ENCODE data around the gene PTMS.
A peak's percentile ranks its signal among the peaks of the same experiment; 100 is the strongest.

Gene PTMS

DNA sequence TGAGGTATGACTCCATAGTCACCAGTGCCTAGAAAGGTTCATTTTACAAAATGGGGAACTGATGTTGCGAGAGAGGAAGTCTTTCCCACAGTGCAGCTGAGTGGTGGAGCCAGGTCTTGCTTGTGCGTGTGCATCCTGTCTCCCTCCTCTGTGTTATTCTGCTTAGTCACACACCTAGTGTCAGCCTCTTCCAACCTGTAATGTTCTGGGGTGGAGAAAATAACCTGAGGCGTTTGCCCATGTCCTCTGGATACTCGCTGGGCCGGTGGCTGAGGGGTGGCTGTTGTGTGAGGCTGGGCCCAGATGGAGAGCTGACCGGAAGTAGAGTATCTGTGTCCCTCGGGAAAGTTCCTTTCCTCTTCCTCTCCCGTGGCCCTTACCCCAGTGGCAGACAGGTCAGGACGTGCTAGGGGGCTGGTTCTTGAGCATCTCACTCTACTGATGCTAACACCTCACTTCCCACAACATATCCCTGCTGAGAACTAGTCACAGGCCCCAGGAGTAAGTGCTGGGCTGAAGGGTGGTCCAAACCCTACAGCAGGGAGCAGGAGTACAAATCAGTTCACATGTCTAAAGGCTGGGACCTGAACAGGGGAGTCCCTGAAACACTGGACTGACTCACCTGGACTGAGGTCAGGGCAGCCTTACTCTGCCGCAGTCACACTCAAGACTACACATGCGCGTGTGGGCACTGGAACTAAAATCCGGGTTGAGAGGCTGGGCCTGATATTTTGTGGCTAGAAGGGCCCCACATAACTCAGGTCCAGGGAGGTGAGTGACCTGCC, 20.2 kb upstream of the PTMS start:
- Mint-ChIP-seq H3K9me3 (peaks cover 4% of the 10 kb centered on the region), H3K36me3 (peaks cover 64% of the 10 kb centered on the region), H3K4me3 (no peak overlapping the region), H3K4me1 (peaks cover 46% of the 10 kb centered on the region), H3K27ac (peak overlapping the region; percentile 82)
- peak; percentile 33 for ATAC-seq
- peak in 1 of 2 donors; percentile 48 for DNase-seq (ENCODE audit: low spot score in 2 of 2)

DNA sequence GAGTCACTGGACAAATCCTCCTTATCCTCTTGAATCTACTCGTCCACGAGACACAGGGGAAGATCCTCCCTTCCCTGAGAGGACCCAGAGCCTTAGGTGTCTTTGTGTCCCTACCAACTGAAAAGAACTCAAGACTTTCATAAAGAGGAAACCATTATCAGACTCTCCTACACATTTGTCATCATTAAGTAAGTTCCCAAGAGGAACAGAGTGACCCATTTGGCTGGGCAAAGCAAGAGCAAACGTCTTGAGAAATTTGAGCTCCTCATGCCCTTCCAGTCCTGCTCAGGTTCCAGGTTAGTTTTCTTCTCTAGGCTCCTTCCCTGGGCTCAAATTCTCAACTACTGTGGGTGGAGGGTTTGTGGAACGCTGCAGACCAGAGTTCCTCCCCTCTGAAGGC, 18.9 kb upstream of the PTMS start:
- Mint-ChIP-seq H3K36me3 (peaks cover 77% of the 10 kb centered on the region), H3K27ac (peak overlapping the region; percentile 70), H3K9me3 (peaks cover 4% of the 10 kb centered on the region), H3K4me1 (peaks cover 55% of the 10 kb centered on the region), H3K4me3 (no peak overlapping the region)
- no peak for ATAC-seq
- no peak for DNase-seq (ENCODE audit: low spot score in 2 of 2)

DNA sequence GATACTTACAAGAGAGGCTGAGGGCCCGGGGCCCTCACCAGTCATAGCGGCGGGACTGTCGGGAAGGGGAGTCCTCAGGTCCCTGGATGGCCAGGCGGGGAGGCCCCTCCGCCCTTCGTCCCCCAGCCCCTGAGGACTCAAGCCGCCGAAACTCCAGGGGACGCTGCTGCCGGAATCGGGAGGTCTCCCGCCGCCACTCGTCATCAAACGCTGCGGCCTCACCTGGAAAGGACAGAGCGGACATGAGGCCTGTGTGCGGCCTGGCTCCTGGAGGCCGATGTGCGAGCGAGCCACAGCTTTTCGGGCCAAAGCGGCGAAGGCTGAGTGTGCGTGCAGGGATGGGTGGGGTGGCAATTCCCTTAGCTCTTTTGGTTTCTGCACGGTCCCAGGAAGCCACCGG, 17.4 kb upstream of the PTMS start:
- H3K4me3 Mint-ChIP-seq: no peak overlapping the region
- H3K4me1 Mint-ChIP-seq: peaks cover 50% of the 10 kb centered on the region
- no peak for ATAC-seq
- H3K36me3 Mint-ChIP-seq: peaks cover 92% of the 10 kb centered on the region
- H3K27ac Mint-ChIP-seq: peak overlapping the region; percentile 56
- DNase-seq (ENCODE audit: low spot score in 2 of 2): no peak
- no peaks in the 10 kb centered on the region for H3K9me3 Mint-ChIP-seq

DNA sequence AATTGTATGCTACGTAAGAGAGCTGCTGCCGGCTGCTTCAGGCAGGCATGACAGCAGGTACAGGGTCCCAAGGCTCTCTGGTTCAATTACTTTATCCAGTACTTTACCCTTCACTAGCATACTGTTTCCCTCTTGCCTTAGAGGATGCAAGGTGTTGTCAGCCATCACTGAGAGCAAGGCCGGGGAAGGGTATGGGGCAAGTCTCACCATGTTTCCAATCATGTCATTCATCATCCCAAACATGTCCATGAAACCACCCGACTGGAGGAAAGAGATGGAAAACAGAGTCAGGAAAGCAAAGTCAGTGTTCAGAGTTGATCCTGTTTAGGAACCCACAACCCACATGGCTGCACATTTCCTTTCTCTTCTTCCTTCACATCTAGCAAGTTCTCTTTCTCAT, 15.7 kb upstream of the PTMS start:
- no peak overlapping the region for H3K4me3 Mint-ChIP-seq
- H3K36me3 Mint-ChIP-seq: peaks cover 85% of the 10 kb centered on the region
- DNase-seq (ENCODE audit: low spot score in 2 of 2): no peak
- peak overlapping the region; percentile 97 for H3K27ac Mint-ChIP-seq
- H3K4me1 Mint-ChIP-seq: peaks cover 46% of the 10 kb centered on the region
- H3K9me3 Mint-ChIP-seq: no peaks in the 10 kb centered on the region
- no peak for ATAC-seq

DNA sequence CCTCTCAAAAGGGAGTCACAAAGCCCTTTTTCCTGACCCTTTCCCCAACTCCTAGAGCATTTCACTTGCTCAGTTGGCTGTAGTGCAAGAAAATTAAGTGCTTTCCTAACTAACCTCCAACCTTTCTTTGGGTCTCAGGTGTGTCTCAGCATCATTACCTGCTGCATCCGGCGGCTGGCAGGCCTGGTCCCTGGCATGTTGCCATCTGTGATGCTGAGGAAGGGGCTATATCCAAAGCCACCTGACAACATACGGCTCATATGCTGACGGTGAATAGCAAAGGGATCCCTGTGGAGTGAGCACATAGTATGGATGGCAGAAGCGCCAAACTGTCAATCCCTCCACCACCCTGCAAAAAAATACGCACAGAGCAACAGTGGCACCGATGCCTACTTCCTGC, 14.4 kb upstream of the PTMS start:
- ATAC-seq (no peak), DNase-seq (ENCODE audit: low spot score in 2 of 2) (no peak)
- peaks cover 41% of the 10 kb centered on the region for H3K4me1 Mint-ChIP-seq
- peak overlapping the region; percentile 90 for H3K4me3 Mint-ChIP-seq
- H3K27ac Mint-ChIP-seq: peak overlapping the region; percentile 97
- H3K9me3 Mint-ChIP-seq: no peaks in the 10 kb centered on the region
- peaks cover 72% of the 10 kb centered on the region for H3K36me3 Mint-ChIP-seq

DNA sequence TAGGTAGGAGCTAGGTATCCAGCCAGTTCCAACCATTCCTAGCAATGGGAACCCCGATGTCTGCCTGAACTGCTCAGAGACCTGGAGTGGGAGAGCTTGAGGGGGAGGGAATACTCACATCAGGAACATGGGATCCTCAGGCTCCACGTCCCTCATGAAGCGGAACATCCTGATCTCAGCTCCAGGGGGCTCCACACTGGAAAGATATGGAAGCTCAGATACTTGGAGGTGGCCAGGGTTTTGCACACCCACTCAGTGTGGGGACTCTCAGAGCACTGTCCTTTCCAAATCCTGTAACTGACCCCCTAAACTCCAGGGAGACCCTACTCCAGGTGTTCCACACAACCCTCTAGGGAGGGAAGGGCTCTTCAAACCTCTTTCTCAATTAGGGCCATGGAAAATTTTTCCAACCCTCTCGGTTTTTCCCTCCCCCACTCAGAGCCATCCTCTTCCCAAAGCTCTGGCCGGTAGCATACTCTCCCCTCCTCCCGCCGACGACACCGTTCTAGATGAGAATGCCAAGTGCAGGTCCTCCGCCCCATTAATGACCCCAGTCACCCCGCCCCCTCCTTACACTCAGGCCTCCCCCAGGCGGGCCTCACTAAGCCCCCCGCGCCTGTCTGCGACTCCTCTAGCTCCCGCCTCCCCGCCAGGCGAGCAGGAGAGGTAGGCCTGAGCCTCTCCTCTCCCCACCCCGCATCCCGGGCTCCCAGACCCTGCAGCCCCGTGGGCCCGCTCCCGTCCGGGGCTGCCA, 13.8 kb upstream of the PTMS start:
- Mint-ChIP-seq H3K9me3 (no peaks in the 10 kb centered on the region), H3K4me3 (peak overlapping the region; percentile 90), H3K4me1 (peaks cover 40% of the 10 kb centered on the region), H3K36me3 (peaks cover 66% of the 10 kb centered on the region), H3K27ac (peak overlapping the region; percentile 97)
- DNase-seq (ENCODE audit: low spot score in 2 of 2) (no peak), ATAC-seq (peak; percentile 1)

DNA sequence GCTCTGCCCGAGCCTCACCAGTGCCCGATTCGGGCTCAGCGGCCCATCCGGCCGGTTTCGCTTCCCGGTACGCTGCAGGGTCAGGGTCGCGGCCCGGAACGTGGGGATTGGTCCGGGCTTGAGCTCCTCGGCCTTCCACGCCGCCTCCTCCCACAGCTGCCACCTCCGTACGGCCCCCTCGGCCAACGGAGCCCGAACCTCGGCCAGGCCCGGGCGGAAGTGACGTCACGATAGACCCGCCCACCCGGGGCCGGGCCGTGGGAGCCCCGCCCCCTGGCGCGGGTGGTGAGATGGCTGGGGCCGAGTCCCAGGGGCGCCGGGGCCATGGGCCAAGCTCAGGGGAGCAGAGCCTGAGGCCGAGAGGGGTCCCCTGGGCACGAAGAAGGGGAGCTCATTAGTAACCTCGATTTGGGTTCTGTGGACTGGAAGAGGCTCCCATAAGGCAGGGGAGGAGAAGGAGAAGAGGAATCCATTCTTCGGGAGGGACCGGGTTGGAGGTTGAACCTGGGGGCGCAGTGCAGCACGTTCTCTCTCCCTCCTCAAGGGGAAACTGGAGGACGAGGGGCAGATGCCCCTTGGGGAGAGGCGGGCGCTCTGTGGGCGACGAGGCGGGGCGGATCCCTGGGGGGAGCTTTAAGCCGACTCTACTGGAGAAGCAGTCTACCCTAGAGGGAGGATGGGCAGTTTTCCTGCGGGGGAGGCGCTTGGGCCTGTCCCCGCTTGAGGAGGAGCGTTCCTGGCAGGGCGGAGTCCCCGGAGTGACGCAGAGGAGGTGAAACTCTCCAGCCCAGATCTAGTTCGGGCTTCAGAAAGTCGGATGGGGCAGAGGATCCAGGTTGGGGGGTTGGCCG, 13.0 kb upstream of the PTMS start, which contains the start of gene MLF2:
Gene MLF2 (minus strand): TSS at position 221 of the 851 bp plus-strand sequence. CDS start 807 bp downstream, outside the sequence.
- peaks cover 32% of the 10 kb centered on the region for H3K4me1 Mint-ChIP-seq
- peak within 1 kb of the TSS; percentile 90 for H3K4me3 Mint-ChIP-seq
- ATAC-seq (peak; percentile 98), DNase-seq (ENCODE audit: low spot score in 2 of 2) (peak; percentile 99)
- H3K27ac Mint-ChIP-seq: peak within 1 kb of the TSS; percentile 97
- no peaks in the 10 kb centered on the region for H3K9me3 Mint-ChIP-seq
- H3K36me3 Mint-ChIP-seq: peaks cover 58% of the 10 kb centered on the region

DNA sequence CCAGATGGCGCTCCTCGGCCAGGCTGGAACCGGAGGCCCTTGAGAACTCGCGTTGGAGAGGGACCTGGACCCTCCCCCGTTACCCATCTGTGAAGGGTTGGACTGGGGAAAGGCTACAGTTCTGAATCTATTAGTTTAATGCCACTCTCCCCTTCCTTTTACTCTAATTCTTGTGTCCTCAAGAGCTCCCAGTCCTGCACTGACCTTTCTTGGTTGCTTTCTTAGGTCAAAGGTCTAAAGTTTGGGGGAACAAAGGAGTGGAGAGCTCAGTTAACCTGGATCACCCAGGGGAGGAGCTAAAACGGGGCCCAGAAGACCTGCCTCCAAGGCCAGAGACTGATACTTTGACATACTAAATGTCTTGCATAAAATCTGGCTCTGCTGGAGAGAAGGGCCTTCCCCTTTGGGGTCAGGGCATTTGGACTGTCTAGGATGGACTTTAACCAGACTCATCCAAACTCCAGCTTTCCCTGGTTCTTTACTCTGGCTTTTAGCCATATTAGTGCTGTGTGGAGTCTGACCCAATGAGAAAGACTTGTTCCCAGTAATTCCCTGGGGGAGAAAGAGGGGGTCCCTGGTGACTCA, 12.3 kb upstream of the PTMS start:
- Mint-ChIP-seq H3K4me1 (peaks cover 38% of the 10 kb centered on the region), H3K36me3 (peaks cover 51% of the 10 kb centered on the region), H3K4me3 (peak overlapping the region; percentile 90), H3K27ac (peak overlapping the region; percentile 97), H3K9me3 (no peaks in the 10 kb centered on the region)
- ATAC-seq: no peak
- no peak for DNase-seq (ENCODE audit: low spot score in 2 of 2)

DNA sequence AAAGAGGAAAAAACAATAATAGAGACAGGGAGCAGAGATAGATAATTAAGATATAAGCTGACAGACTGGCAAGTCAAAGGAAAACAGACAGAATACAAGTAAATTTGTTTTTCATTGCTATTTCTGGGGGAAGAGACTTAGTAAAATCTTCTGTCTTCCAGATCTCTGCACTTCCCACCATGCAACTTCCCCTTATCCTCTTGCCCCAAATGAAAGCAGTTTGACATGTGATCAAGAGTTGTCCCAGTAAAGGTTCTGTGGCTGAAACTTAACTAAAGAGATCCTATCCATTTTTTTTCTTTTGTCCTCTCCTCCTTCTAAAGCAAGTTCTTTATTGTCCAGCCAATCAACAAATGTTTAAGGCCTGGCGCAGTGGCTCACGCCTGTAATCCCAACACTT, 11.8 kb upstream of the PTMS start:
- ATAC-seq (no peak), DNase-seq (ENCODE audit: low spot score in 2 of 2) (no peak)
- H3K36me3 Mint-ChIP-seq: peaks cover 46% of the 10 kb centered on the region
- peak overlapping the region; percentile 97 for H3K27ac Mint-ChIP-seq
- H3K4me3 Mint-ChIP-seq: no peak overlapping the region
- no peaks in the 10 kb centered on the region for H3K9me3 Mint-ChIP-seq
- peaks cover 39% of the 10 kb centered on the region for H3K4me1 Mint-ChIP-seq

DNA sequence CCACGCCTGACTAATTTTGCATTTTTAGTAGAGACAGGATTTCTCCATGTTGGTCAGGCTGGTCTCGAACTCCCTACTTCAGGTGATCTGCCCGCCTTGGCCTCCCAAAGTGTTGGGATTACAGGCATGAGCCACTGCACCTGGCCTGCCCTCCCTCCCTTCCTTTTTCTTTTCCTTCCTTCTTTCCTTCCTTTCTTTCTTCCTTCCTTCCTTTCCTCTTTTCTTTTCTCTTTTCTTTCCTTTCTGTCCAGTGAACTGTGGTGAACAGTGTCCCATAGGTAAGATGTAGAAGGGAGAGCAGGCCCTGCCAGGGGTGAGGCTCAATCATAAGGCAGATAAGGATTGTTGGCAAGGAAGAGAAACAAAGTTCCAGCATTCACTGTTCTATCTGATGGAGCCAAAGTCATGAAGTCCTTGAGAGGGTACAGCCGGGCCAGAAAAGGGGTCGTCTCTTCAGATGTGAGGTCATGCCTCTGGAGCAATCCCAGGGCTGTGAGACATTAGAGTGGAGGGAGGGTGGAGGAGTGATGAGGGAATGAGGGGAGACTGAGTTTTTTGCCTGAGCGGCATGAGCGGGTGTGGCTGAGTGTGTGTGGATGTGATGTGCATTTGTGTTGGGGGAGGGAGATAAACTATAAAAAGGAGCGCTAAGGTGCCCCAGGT, 9.0 kb upstream of the PTMS start:
- peaks cover 24% of the 10 kb centered on the region for H3K4me1 Mint-ChIP-seq
- no peaks in the 10 kb centered on the region for H3K9me3 Mint-ChIP-seq
- peak overlapping the region; percentile 2 for H3K27ac Mint-ChIP-seq
- H3K4me3 Mint-ChIP-seq: no peak overlapping the region
- peaks cover 18% of the 10 kb centered on the region for H3K36me3 Mint-ChIP-seq
- no peak for ATAC-seq
- peak in 1 of 2 donors; percentile 45 for DNase-seq (ENCODE audit: low spot score in 2 of 2)

DNA sequence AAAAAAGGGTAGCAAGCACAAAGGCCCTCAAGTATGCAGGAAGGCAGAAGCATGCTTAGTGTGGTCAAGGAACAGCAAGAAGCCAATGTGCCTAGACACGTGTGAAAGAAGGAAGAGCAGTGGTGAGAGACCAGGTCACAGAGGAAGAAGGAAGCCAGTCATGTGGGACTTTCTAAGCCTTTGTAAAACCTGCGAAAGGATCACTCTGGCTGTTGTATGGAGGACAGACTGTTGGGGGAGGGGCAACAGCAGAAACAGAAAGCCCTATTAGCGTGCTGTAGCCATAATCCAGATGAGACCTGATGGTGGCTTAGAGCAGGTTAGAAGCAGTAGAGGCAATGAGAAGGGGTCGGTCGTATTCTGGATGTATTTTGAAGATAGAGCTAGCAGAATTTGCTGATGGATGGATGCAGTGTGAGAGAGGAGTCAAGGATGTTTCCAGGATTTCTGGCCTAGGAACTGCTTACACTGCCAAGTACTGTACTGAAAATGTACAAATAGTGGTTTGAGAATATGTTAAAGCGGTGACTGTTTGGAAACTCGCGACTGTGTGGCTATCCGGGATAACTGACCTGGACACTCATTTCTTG, 7.6 kb upstream of the PTMS start:
- Mint-ChIP-seq H3K4me1 (peaks cover 15% of the 10 kb centered on the region), H3K9me3 (no peaks in the 10 kb centered on the region), H3K36me3 (peaks cover 4% of the 10 kb centered on the region), H3K27ac (no peak overlapping the region), H3K4me3 (no peak overlapping the region)
- no peak for ATAC-seq
- DNase-seq (ENCODE audit: low spot score in 2 of 2): no peak

DNA sequence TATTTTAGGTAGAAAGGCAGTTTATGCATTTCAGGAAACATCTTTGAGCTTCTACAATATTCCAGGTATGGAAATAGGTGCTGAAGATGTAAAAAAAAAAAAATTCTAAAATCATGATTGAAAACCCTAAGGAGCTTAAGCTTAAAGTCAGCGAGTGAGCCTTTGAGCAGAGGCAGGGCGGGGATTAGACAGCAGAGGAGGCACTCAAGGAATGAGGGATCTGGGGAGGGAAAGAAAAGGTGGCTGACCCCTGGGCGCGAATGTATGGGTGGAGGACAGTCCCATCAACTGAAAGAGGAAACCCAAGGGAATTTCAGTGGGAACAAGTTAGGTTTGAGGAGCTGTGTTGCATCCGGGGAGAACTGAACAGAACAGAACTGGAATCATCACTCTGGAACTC, 6.4 kb upstream of the PTMS start:
- Mint-ChIP-seq H3K4me1 (peaks cover 18% of the 10 kb centered on the region), H3K9me3 (no peaks in the 10 kb centered on the region), H3K27ac (no peak overlapping the region), H3K4me3 (no peak overlapping the region), H3K36me3 (no peaks in the 10 kb centered on the region)
- DNase-seq (ENCODE audit: low spot score in 2 of 2) (no peak), ATAC-seq (no peak)

DNA sequence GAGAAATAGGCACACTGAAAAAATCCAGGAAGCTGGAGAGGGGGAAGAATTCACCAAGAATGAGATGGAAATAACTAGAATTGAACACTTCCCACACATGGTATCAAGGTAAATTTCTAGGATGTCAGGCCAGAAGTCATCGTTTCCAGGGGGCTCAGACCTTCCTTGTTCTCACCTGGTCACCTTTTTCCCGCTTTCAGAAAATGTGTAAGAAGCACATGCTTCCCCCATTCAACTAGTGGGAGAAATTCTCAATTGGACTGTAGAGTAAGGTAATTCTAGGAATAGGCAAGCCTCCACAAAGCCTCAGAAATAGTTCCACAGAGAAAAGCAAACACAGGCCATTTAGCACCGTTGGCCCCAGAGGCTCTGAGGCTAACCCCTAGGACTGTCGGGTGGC, 2.8 kb upstream of the PTMS start:
- no peak overlapping the region for H3K4me3 Mint-ChIP-seq
- no peaks in the 10 kb centered on the region for H3K9me3 Mint-ChIP-seq
- DNase-seq (ENCODE audit: low spot score in 2 of 2): no peak

More for the DNA sequence above, 2.8 kb upstream of the PTMS start:
- ATAC-seq: no peak
- H3K4me1 Mint-ChIP-seq: peaks cover 39% of the 10 kb centered on the region
- peaks cover 21% of the 10 kb centered on the region for H3K36me3 Mint-ChIP-seq
- H3K27ac Mint-ChIP-seq: no peak overlapping the region
